Forelimb muscle (tissue), 1 donor: ENCODE measurements around the gene ARHGAP32. TPM values are rescaled to one million over a fixed set of nuclear protein-coding genes. Genes with fewer than 3 reads are reported as not detected.
"Not testable (repeated sequence)": the region's sequence is repeated elsewhere in the genome, so short reads cannot be mapped to it uniquely, and the experiment has no call there.

Source experiments
- DNase-seq: peaks from one replicate; pipeline ENCODE4 v3.0.0-alpha.2; 2013; ENCODE audit warnings: low read depth
- polyA plus RNA-seq: library from polyadenylated mRNA; unstranded; fragments of 120-200 nt; gene quantifications from one replicate; pipeline ENCODE4 v1.2.1, GENCODE V29; 2013; ENCODE audit not compliant: insufficient read length

Gene ARHGAP32
- polyA plus RNA-seq, 1 donor, result 11.3 TPM

GRCh38 chr11:129040934-129041333 is 151.2 kb downstream of the ARHGAP32 start:
- peak; percentile 26 for DNase-seq

- DNase-seq, result no peak
These were observed 156.9 kb downstream of the ARHGAP32 start for GRCh38 chr11:129035244-129035643.

GRCh38 chr11:129034001-129034400 is 158.1 kb downstream of the ARHGAP32 start:
- DNase-seq, result no peak

GRCh38 chr11:129023968-129024676 is 168.0 kb downstream of the ARHGAP32 start:
- DNase-seq, result no peak

- no peak for DNase-seq
These were observed 170.8 kb downstream of the ARHGAP32 start for GRCh38 chr11:129021295-129021694.

GRCh38 chr11:129018991-129019390 is 173.1 kb downstream of the ARHGAP32 start:
- DNase-seq, result no peak

- no peak for DNase-seq
These were observed 174.0 kb downstream of the ARHGAP32 start for GRCh38 chr11:129018126-129018525.

- no peak for DNase-seq
These were observed 178.2 kb downstream of the ARHGAP32 start for GRCh38 chr11:129013737-129014475.

- DNase-seq, result no peak
These were observed 179.2 kb downstream of the ARHGAP32 start for GRCh38 chr11:129012880-129013279.

- no peak for DNase-seq
These were observed 186.0 kb downstream of the ARHGAP32 start for GRCh38 chr11:129006161-129006560.

- not testable (repeated sequence) for DNase-seq
These were observed 193.0 kb downstream of the ARHGAP32 start for GRCh38 chr11:128999165-128999564.

- no peak for DNase-seq
These were observed 203.7 kb downstream of the ARHGAP32 start for GRCh38 chr11:128988242-128988970.

- DNase-seq, result no peak
These were observed 206.2 kb downstream of the ARHGAP32 start for GRCh38 chr11:128985880-128986279.

GRCh38 chr11:128983023-128983422 is 209.1 kb downstream of the ARHGAP32 start:
- no peak for DNase-seq

GRCh38 chr11:128981254-128981653 is 210.9 kb downstream of the ARHGAP32 start:
- no peak for DNase-seq

GRCh38 chr11:128970598-128971190 is 221.4 kb downstream of the ARHGAP32 start:
- no peak for DNase-seq

GRCh38 chr11:128968916-128969315 is 223.2 kb downstream of the ARHGAP32 start:
- no peak for DNase-seq

GRCh38 chr11:128967578-128967977 is 224.5 kb downstream of the ARHGAP32 start:
- no peak for DNase-seq

GRCh38 chr11:128965485-128965884 is 226.6 kb downstream of the ARHGAP32 start:
- DNase-seq, result no peak

GRCh38 chr11:128964463-128964930 is 227.6 kb downstream of the ARHGAP32 start:
- no peak for DNase-seq

- no peak for DNase-seq
These were observed 228.3 kb downstream of the ARHGAP32 start for GRCh38 chr11:128963744-128964325.

GRCh38 chr11:128962896-128963295 is 229.2 kb downstream of the ARHGAP32 start:
- no peak for DNase-seq
